ENCODE results near the gene COTL1. TPM values are rescaled to one million over a fixed set of nuclear protein-coding genes. Genes with fewer than 3 reads are reported as not detected.

Gene COTL1
- total RNA-seq, 1 experiment from 2014 or later: 34.1 TPM

DNA sequence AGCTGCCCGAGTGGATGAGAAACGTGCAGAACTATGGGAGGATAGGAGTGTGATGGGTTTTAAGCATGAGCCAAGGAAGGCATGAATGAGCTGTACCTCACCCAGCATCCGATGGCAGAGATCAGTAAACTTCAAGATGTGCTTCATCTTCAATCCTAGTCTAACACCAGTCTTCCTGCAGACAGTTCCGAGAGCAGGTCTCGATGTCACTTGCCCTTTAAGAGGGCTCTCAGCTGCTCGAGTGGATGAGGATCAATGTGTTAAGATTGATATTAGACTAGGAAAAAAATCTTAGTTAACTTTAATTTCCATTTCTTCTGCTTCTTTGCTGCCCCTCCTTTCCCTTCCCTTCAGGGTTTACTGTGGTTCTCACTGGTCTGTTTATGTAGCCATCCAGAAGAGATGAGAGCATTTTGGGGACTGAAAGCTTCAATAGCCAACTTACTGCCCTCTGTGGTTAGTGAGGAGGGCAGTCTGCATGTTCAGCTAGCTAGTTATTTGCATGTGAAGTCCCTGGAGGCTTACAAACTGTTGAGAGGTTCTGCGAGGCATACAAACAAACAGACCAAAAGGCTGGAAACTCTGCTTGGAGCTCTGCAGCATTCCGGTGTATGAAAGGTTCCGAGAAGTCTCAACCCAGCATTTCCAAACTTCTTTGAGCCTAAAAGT is 45.7 kb upstream of the COTL1 start:
- CTCF ChIA-PET: interaction anchor here (0.8 kb wide), 1 partner anchor 8 kb away, joined by 9 read pairs; no protein-coding TSS in a partner anchor
- no peak overlapping the region for H3K4me3 ChIP-seq (ENCODE audit: low read depth, low read length, poor library complexity, severe bottlenecking)
- POLR2A ChIA-PET (ENCODE audit: low non-redundant PET): no interaction called here
- H3K9me3 ChIP-seq (ENCODE audit: low read depth, low read length, poor library complexity, severe bottlenecking): no peaks in the 10 kb centered on the region
- H3K4me1 ChIP-seq (ENCODE audit: insufficient read depth, low read length, poor library complexity, severe bottlenecking): peaks cover 5% of the 10 kb centered on the region
- H3K27me3 ChIP-seq (replicated peaks; ENCODE audit: insufficient read depth, low read depth, low read length, poor library complexity): no peaks in the 10 kb centered on the region
- no TSS peak for BruUV-seq (replicated peaks)
- H3K27ac ChIP-seq (ENCODE audit: low read depth, low read length, poor library complexity, severe bottlenecking): no peak overlapping the region
- H3K36me3 ChIP-seq (ENCODE audit: insufficient read depth, low read length, poor library complexity, severe bottlenecking): peaks cover 27% of the 10 kb centered on the region
- intact Hi-C loops (cut with micrococcal nuclease; ENCODE audit: unreplicated experiment): no loop called here
- DNase-seq (ENCODE audit: low spot score): no peak
- TF ChIP-seq, protein P1, sequence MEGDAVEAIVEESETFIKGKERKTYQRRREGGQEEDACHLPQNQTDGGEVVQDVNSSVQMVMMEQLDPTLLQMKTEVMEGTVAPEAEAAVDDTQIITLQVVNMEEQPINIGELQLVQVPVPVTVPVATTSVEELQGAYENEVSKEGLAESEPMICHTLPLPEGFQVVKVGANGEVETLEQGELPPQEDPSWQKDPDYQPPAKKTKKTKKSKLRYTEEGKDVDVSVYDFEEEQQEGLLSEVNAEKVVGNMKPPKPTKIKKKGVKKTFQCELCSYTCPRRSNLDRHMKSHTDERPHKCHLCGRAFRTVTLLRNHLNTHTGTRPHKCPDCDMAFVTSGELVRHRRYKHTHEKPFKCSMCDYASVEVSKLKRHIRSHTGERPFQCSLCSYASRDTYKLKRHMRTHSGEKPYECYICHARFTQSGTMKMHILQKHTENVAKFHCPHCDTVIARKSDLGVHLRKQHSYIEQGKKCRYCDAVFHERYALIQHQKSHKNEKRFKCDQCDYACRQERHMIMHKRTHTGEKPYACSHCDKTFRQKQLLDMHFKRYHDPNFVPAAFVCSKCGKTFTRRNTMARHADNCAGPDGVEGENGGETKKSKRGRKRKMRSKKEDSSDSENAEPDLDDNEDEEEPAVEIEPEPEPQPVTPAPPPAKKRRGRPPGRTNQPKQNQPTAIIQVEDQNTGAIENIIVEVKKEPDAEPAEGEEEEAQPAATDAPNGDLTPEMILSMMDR (conservative IDR thresholded peaks at IDR 0.05; ENCODE audit: low read depth, low read length): no peak
- TF ChIP-seq EZH2 (IDR thresholded peaks at IDR 0.05; ENCODE audit: borderline replicate concordance, low read depth, low read length, poor library complexity, severe bottlenecking): no peak

DNA sequence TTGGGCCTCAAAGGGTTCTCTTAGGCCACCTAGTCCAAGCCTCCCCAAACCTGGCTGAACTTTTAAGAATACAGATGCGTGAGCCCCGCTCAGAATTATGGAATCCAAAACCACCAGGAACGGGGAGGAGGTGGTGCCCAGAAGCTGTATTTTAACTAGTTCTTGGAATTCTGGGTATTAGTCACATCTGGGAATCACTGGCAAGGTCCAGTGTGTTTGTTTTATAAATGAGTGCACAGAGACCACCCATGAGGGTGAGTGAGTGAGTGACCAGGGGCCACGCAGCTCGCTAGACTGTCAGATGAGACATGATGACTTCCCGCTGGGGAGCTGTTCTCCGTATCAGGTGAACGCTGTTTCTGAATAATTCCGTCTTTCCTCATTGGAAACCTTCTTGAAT is 44.6 kb upstream of the COTL1 start:
- no peak for DNase-seq (ENCODE audit: low spot score)
- Histone ChIP-seq H3K4me3 (ENCODE audit: low read depth, low read length, poor library complexity, severe bottlenecking) (no peak overlapping the region), H3K27ac (ENCODE audit: low read depth, low read length, poor library complexity, severe bottlenecking) (no peak overlapping the region), H3K4me1 (ENCODE audit: insufficient read depth, low read length, poor library complexity, severe bottlenecking) (no peaks in the 10 kb centered on the region), H3K27me3 (replicated peaks; ENCODE audit: insufficient read depth, low read depth, low read length, poor library complexity) (no peaks in the 10 kb centered on the region), H3K9me3 (ENCODE audit: low read depth, low read length, poor library complexity, severe bottlenecking) (no peaks in the 10 kb centered on the region), H3K36me3 (ENCODE audit: insufficient read depth, low read length, poor library complexity, severe bottlenecking) (peaks cover 38% of the 10 kb centered on the region)
- CTCF ChIA-PET: no interaction called here
- intact Hi-C loops (cut with micrococcal nuclease; ENCODE audit: unreplicated experiment): no loop called here
- BruUV-seq (replicated peaks): no TSS peak
- POLR2A ChIA-PET (ENCODE audit: low non-redundant PET): interaction anchor here (0.7 kb wide), 1 partner anchor 9 kb away, joined by 4 read pairs; no protein-coding TSS in a partner anchor
- TF ChIP-seq EZH2 (IDR thresholded peaks at IDR 0.05; ENCODE audit: borderline replicate concordance, low read depth, low read length, poor library complexity, severe bottlenecking): no peak
- TF ChIP-seq, protein P1 (conservative IDR thresholded peaks at IDR 0.05; ENCODE audit: low read depth, low read length): no peak

DNA sequence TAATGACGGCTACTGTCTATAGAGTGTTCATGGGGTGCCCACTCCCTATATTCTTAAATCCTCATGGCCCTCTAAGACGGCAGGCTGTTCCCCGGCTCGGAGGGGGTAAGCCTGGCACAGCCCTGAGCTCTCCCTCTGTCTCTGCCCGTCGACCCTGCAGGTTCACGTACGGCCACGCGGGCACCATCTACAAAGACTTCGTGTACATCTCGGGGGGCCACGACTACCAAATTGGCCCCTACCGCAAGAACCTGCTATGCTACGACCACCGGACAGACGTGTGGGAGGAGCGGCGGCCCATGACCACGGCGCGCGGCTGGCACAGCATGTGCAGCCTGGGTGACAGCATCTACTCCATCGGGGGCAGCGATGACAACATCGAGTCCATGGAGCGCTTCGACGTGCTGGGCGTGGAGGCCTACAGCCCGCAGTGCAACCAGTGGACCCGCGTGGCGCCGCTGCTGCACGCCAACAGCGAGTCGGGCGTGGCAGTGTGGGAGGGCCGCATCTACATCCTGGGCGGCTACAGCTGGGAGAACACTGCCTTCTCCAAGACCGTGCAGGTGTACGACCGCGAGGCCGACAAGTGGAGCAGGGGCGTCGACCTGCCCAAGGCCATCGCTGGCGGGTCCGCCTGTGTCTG is 43.7 kb upstream of the COTL1 start:
- intact Hi-C loops (cut with micrococcal nuclease; ENCODE audit: unreplicated experiment): no loop called here
- Histone ChIP-seq H3K4me1 (ENCODE audit: insufficient read depth, low read length, poor library complexity, severe bottlenecking) (no peaks in the 10 kb centered on the region), H3K4me3 (ENCODE audit: low read depth, low read length, poor library complexity, severe bottlenecking) (no peak overlapping the region), H3K27ac (ENCODE audit: low read depth, low read length, poor library complexity, severe bottlenecking) (no peak overlapping the region), H3K9me3 (ENCODE audit: low read depth, low read length, poor library complexity, severe bottlenecking) (no peaks in the 10 kb centered on the region), H3K27me3 (replicated peaks; ENCODE audit: insufficient read depth, low read depth, low read length, poor library complexity) (no peaks in the 10 kb centered on the region), H3K36me3 (ENCODE audit: insufficient read depth, low read length, poor library complexity, severe bottlenecking) (peaks cover 46% of the 10 kb centered on the region)
- ChIA-PET CTCF (no interaction called here), POLR2A (ENCODE audit: low non-redundant PET) (no interaction called here)
- TF ChIP-seq EZH2 (IDR thresholded peaks at IDR 0.05; ENCODE audit: borderline replicate concordance, low read depth, low read length, poor library complexity, severe bottlenecking): no peak
- TF ChIP-seq, protein P1 (conservative IDR thresholded peaks at IDR 0.05; ENCODE audit: low read depth, low read length): no peak
- no TSS peak for BruUV-seq (replicated peaks)
- DNase-seq (ENCODE audit: low spot score): no peak
